Liver (tissue), 9 donors: ENCODE data around the gene EGR2. TPM values are rescaled to one million over a fixed set of nuclear protein-coding genes. Genes with fewer than 3 reads are reported as not detected.

Experiments
- DNase-seq: peaks from one replicate; pipeline ENCODE4 v3.0.0-alpha.2; 2017; ENCODE audit warnings: low spot score
- H3K27ac ChIP-seq, 2 donors: one replicate each; pipeline ENCODE4 v1.7.0; 2013; ENCODE audit warnings: inconsistent platforms in 2 of 2, low read length in 2 of 2, control low read depth in 1 of 2, low read depth in 1 of 2, mild to moderate bottlenecking in 1 of 2
- H3K27me3 ChIP-seq, 4 donors: one replicate each; pipeline versions ENCODE4 v1.6.1 to v1.7.0; 2013; ENCODE audit warnings: low read length in 3 of 4, inconsistent platforms in 1 of 4, mild to moderate bottlenecking in 1 of 4, moderate library complexity in 1 of 4; ENCODE audit not compliant: control insufficient read depth in 4 of 4, insufficient read depth in 4 of 4
- H3K36me3 ChIP-seq, 4 donors: one replicate each; pipeline versions ENCODE4 v1.6.1 to v1.7.0; 2013; ENCODE audit warnings: low read length in 3 of 4, mild to moderate bottlenecking in 3 of 4, low read depth in 1 of 4, moderate library complexity in 1 of 4; ENCODE audit not compliant: control insufficient read depth in 4 of 4, insufficient read depth in 3 of 4
- H3K4me1 ChIP-seq, 4 donors: one replicate each; pipeline versions ENCODE4 v1.6.1 to v1.7.0; 2013; ENCODE audit warnings: low read length in 3 of 4, mild to moderate bottlenecking in 3 of 4, moderate library complexity in 1 of 4; ENCODE audit not compliant: control insufficient read depth in 4 of 4, insufficient read depth in 4 of 4
- H3K4me3 ChIP-seq, 3 donors: one replicate each; pipeline versions ENCODE4 v1.6.1 to v1.7.0; 2013; ENCODE audit warnings: low read length in 3 of 3, control low read depth in 1 of 3, low read depth in 1 of 3, mild to moderate bottlenecking in 1 of 3
- H3K9ac ChIP-seq, 2 donors: one replicate each; pipeline ENCODE4 v1.7.0; 2013; ENCODE audit warnings: low read length in 2 of 2, mild to moderate bottlenecking in 2 of 2, moderate library complexity in 2 of 2, control low read depth in 1 of 2, low read depth in 1 of 2
- H3K9me3 ChIP-seq, 4 donors: one replicate each; pipeline versions ENCODE4 v1.6.1 to v1.7.0; 2013; ENCODE audit warnings: low read length in 3 of 4; ENCODE audit not compliant: control insufficient read depth in 4 of 4
- FOXA1 ChIP-seq: IDR thresholded peaks from 2 replicates; pipeline ENCODE4 v1.6.1; 2016; ENCODE audit warnings: antibody characterized with exemption
- FOXA2 ChIP-seq: IDR thresholded peaks from 2 replicates; pipeline ENCODE4 v1.6.1; 2016; ENCODE audit warnings: antibody characterized with exemption
- GABPA ChIP-seq, 2 donors: IDR thresholded peaks in 1 of 2; conservative IDR thresholded peaks in 1 of 2; 2 replicates each; pipeline ENCODE4 v1.6.1; 2016; ENCODE audit warnings: antibody characterized with exemption in 2 of 2, mild to moderate bottlenecking in 1 of 2, moderate library complexity in 1 of 2
- HNF4A ChIP-seq, 2 donors: conservative IDR thresholded peaks; 2 replicates each; pipeline ENCODE4 v1.6.1; 2016; ENCODE audit warnings: antibody characterized with exemption in 2 of 2, mild to moderate bottlenecking in 2 of 2
- HNF4G ChIP-seq: IDR thresholded peaks from 2 replicates; pipeline ENCODE4 v1.6.1; 2016; ENCODE audit warnings: antibody characterized with exemption
- NR2F2 ChIP-seq: IDR thresholded peaks from 2 replicates; pipeline ENCODE4 v1.6.1; 2016; ENCODE audit warnings: antibody characterized with exemption
- RAD21 ChIP-seq, 2 donors: IDR thresholded peaks; 2 replicates each; pipeline ENCODE4 v1.6.1; 2016; ENCODE audit warnings: antibody characterized with exemption in 2 of 2, mild to moderate bottlenecking in 2 of 2
- SP1 ChIP-seq: IDR thresholded peaks from 2 replicates; pipeline ENCODE4 v1.6.1; 2018; ENCODE audit warnings: antibody characterized with exemption, mild to moderate bottlenecking
- YY1 ChIP-seq: IDR thresholded peaks from 2 replicates; pipeline ENCODE4 v1.6.1; 2016; ENCODE audit warnings: antibody characterized with exemption, mild to moderate bottlenecking
- WGBS: extraction: QIAGEN DNeasy Blood & Tissue Kit; methylation state at CpG from one replicate; pipeline ENCODE4 v1.1.7; 2013; 5-methylcytosine and 5-hydroxymethylcytosine counted together
- polyA plus RNA-seq, 2 donors: library from polyadenylated mRNA; stranded (reverse) in 1 of 2; unstranded in 1 of 2; fragments of 200-250 nt in 1 of 2; fragments of >200 nt in 1 of 2; fragmentation: Nextera tagmentation in 1 of 2; extraction: Ambion mirVana in 1 of 2; gene quantifications; one replicate each; pipeline versions ENCODE4 v1.2.1 to v1.2.3, GENCODE V29; 2013 to 2015
- total RNA-seq, 2 donors: library from RNA; depleted of rRNA; stranded (reverse); fragments of >200 nt; gene quantifications; one replicate each; pipeline ENCODE4 v1.2.3, GENCODE V29; 2014
- TF ChIP-seq, protein P1 (sequence below): IDR thresholded peaks from 2 replicates; pipeline ENCODE4 v1.6.1; 2016; ENCODE audit warnings: antibody characterized with exemption
- TF ChIP-seq, protein P2 (sequence below): IDR thresholded peaks from 2 replicates; pipeline ENCODE4 v1.6.1; 2016; ENCODE audit warnings: antibody characterized with exemption, mild to moderate bottlenecking
- TF ChIP-seq, protein P3 (sequence below): IDR thresholded peaks from 2 replicates; pipeline ENCODE4 v1.6.1; 2016; ENCODE audit warnings: antibody characterized with exemption
- donor health status: healthy.
- donor health status: healthy.
- donor health status: healthy.
- donor health status: healthy.
- donor health status: healthy.

Gene EGR2
- total and polyA plus RNA-seq, 4 donors, result 0.17 to 0.76 (median 0.23) TPM

DNA sequence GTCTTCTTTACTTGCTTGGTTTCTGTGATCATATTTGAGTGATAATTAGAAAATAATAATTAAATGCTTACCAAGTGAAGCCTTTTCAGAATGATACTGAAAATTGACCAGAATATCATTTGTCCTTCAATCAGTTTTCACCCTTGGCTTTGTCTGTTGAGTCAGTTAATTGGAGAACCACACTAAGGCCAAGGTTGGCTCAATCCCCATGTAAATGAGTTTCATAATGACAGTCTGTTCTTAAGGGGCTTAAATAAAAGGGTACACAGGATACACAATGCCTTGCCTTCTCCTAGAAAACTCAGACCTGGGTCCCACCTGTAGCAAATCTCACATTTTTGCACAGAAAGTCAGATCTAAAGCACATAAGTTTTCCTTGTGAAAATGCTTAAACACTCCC is 31.3 kb upstream of the EGR2 start:
- H3K4me1 ChIP-seq, result no peaks in the 10 kb centered on the region
- DNase-seq, result no peak
- no peak for TF ChIP-seq SP1
- no peak for TF ChIP-seq HNF4G
- TF ChIP-seq, protein P1, sequence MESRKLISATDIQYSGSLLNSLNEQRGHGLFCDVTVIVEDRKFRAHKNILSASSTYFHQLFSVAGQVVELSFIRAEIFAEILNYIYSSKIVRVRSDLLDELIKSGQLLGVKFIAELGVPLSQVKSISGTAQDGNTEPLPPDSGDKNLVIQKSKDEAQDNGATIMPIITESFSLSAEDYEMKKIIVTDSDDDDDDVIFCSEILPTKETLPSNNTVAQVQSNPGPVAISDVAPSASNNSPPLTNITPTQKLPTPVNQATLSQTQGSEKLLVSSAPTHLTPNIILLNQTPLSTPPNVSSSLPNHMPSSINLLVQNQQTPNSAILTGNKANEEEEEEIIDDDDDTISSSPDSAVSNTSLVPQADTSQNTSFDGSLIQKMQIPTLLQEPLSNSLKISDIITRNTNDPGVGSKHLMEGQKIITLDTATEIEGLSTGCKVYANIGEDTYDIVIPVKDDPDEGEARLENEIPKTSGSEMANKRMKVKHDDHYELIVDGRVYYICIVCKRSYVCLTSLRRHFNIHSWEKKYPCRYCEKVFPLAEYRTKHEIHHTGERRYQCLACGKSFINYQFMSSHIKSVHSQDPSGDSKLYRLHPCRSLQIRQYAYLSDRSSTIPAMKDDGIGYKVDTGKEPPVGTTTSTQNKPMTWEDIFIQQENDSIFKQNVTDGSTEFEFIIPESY, result no peak
- H3K36me3 ChIP-seq, result no peaks in the 10 kb centered on the region
- H3K9ac ChIP-seq, result no peak overlapping the region
- H3K9me3 ChIP-seq, result peaks cover 8 to 16% (median 8%) of the 10 kb centered on the region in 4 donors
- H3K4me3 ChIP-seq, result no peak overlapping the region
- no peaks in the 10 kb centered on the region for H3K27me3 ChIP-seq
- H3K27ac ChIP-seq, result no peak overlapping the region

DNA sequence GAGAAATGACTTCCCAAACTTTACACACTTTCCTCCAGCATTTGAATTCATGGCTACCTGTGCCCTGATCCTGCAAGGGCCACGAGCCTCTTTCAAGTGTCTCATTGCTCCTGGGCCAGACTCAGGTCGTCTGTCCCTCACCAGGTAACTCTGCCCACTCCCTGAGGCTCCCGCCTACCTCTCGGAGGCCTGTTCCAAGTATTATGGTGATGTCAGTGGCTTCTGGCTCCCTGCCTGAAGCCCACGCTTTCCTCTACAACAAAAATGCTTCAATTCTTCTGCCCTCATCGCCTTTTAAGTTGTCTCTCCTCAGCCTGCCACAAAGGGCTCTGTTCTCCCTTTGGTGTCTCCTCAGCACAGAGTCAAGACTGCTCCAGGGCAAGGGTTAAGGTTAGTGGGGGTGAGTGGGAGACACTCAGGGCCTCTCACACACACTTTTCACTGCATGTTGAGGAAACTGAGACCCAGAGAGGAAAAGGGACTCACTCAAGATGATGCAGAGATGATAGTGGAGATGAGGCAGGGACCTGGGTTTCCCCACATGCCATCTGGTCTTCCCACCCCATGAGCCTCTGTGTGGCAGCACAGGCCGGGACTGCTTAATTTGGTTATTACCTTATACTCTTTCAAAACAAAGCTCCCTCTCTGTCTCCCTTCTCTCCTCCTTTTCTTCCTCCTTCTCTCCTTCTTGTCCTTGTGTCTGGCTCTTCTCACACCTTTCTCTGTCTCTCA is 28.3 kb upstream of the EGR2 start:
- TF ChIP-seq GABPA (IDR thresholded peaks at IDR 0.05 in 1 of 2, conservative IDR thresholded peaks at IDR 0.05 in 1 of 2) (no peak), HNF4A (conservative IDR thresholded peaks at IDR 0.05) (no peak), NR2F2 (no peak), HNF4G (no peak), FOXA1 (no peak), YY1 (no peak), FOXA2 (no peak)
- TF ChIP-seq, protein P2, sequence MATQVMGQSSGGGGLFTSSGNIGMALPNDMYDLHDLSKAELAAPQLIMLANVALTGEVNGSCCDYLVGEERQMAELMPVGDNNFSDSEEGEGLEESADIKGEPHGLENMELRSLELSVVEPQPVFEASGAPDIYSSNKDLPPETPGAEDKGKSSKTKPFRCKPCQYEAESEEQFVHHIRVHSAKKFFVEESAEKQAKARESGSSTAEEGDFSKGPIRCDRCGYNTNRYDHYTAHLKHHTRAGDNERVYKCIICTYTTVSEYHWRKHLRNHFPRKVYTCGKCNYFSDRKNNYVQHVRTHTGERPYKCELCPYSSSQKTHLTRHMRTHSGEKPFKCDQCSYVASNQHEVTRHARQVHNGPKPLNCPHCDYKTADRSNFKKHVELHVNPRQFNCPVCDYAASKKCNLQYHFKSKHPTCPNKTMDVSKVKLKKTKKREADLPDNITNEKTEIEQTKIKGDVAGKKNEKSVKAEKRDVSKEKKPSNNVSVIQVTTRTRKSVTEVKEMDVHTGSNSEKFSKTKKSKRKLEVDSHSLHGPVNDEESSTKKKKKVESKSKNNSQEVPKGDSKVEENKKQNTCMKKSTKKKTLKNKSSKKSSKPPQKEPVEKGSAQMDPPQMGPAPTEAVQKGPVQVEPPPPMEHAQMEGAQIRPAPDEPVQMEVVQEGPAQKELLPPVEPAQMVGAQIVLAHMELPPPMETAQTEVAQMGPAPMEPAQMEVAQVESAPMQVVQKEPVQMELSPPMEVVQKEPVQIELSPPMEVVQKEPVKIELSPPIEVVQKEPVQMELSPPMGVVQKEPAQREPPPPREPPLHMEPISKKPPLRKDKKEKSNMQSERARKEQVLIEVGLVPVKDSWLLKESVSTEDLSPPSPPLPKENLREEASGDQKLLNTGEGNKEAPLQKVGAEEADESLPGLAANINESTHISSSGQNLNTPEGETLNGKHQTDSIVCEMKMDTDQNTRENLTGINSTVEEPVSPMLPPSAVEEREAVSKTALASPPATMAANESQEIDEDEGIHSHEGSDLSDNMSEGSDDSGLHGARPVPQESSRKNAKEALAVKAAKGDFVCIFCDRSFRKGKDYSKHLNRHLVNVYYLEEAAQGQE, result no peak
- TF ChIP-seq, protein P3, sequence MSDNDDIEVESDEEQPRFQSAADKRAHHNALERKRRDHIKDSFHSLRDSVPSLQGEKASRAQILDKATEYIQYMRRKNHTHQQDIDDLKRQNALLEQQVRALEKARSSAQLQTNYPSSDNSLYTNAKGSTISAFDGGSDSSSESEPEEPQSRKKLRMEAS, result no peak
- H3K9ac ChIP-seq, result no peak overlapping the region
- no peaks in the 10 kb centered on the region for H3K36me3 ChIP-seq
- DNase-seq, result no peak
- WGBS, result 74% methylated on average over 7 of the region's 7 CpGs
- no peaks in the 10 kb centered on the region for H3K27me3 ChIP-seq
- no peak overlapping the region for H3K27ac ChIP-seq
- H3K4me3 ChIP-seq, result no peak overlapping the region
- H3K9me3 ChIP-seq, result peaks cover 8 to 16% (median 8%) of the 10 kb centered on the region in 4 donors
- H3K4me1 ChIP-seq, result no peaks in the 10 kb centered on the region

DNA sequence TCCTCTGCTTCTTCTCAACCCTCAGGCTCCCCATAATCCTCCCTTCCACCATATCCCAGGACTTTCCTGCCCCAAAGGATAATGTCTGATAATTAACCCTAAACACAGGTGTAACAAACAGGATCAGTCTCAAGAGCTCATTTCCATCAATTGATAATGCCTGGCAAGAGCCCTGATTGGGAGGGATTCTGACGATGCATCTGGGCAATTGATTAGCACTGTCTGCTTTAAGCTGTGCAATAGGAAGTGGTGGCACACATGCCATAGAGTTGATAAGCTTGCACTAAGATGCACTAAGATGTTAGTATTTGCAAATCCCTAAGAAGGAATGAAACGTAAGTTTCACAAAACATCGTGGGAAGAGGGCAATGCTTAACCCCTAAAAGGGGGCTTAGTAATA is 27.4 kb upstream of the EGR2 start:
- H3K27ac ChIP-seq, result no peak overlapping the region
- WGBS, result 68% methylated on average over 3 of the region's 3 CpGs

More for the DNA sequence above, 27.4 kb upstream of the EGR2 start:
- DNase-seq, result no peak
- Histone ChIP-seq H3K4me1 (no peaks in the 10 kb centered on the region), H3K9ac (no peak overlapping the region), H3K27me3 (no peaks in the 10 kb centered on the region), H3K4me3 (no peak overlapping the region), H3K9me3 (peaks cover 6 to 14% (median 8%) of the 10 kb centered on the region in 4 donors), H3K36me3 (no peaks in the 10 kb centered on the region)
- TF ChIP-seq HNF4A (conservative IDR thresholded peaks at IDR 0.05), result no peak
- no peak for TF ChIP-seq HNF4G
- TF ChIP-seq FOXA1, result no peak
- TF ChIP-seq RAD21 (IDR thresholded peaks at IDR 0.05), result no peak
